Adipose tissue (tissue), 3 donors: ENCODE data around the gene C1RL. TPM values are rescaled to one million over a fixed set of nuclear protein-coding genes. Genes with fewer than 3 reads are reported as not detected.
A peak's percentile ranks its signal among the peaks of the same experiment; 100 is the strongest.

Experiments used
- H3K27ac ChIP-seq: one replicate; pipeline ENCODE4 v1.5.1; 2013; ENCODE audit warnings: low read depth, low read length
- WGBS, 3 donors: extraction: QIAGEN DNeasy Blood & Tissue Kit; methylation state at CpG; one replicate each; pipeline ENCODE4 v1.1.7; 2013; 5-methylcytosine and 5-hydroxymethylcytosine counted together
- polyA plus RNA-seq, 3 donors: library from polyadenylated mRNA; stranded (reverse); fragments of 200-250 nt; gene quantifications; one replicate each; pipeline ENCODE4 v1.2.3, GENCODE V29; 2013
- donor health status: healthy with polysubstance abuse.
- donor health status: Bipolar disorder and iron deficiency.
- donor health status: healthy.

The C1RL gene
- polyA plus RNA-seq, 3 donors: 40.8 to 48.5 (median 42.0) TPM

DNA sequence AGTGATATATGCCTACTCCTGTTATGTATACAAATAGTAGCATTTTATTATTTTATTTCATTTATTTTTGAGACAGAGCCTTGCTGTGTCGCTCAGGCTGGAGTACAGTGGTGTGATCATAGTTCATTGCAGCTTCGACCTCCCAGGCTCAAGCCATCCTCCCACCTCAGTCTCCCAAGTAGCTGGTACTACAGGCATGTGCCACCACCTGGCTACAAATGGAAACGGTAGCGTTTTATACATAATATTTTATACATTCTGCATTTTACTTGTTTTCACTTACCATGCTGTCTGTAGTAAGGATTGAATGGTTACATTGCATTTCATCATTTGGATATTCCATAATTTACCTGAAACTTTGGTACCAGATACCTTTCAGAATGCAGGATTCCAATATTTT is 30.9 kb downstream of the C1RL start:
- WGBS, 3 donors: 69 to 72% (median 70%) methylated on average over 4 of the region's 4 CpGs

DNA sequence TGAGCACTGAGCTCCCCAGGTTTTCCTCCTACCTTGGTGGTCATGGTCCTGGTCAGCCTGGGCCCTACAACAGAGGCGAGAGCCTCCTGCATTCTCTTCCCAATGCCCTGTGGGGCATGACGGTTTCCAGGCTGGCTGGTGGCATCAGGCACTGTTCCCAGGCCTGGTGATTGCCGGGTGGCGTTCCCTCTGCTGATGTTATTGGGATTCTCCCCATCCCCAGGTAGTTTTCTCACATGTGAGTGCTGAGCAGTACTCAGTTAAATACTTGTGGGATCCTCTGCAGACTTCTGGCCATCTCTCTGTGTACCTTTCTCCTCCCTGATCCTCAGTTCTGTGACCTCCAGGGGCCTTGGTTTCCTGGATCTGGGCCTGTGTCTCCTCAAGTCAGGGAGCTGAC is 32.5 kb downstream of the C1RL start:
- WGBS, 3 donors: 90 to 94% (median 93%) methylated on average over 4 of the region's 4 CpGs
- no peak overlapping the region for H3K27ac ChIP-seq

More for the DNA sequence above, 30.9 kb downstream of the C1RL start:
- H3K27ac ChIP-seq: no peak overlapping the region

DNA sequence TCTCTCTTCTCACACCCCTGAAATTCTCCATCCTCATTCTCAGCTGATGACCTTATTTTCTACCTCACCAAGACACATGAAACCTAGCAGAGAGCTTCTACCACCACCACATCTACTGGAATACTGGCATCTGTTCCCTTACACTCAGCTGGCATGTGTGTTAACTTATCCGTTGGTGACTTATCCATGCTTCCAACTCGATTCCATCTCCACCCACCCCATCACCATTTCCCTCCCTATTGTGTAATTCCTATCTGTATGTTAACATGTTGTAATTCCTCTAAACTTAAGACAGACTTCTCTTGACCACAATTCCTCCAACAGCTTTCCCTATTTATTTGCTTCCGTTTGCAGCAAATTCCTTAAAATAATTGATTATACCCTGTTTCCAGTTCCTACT is 33.1 kb downstream of the C1RL start:
- H3K27ac ChIP-seq: no peak overlapping the region
- 49 to 69% (median 49%) methylated on average over 3 of the region's 3 CpGs for WGBS, 3 donors

DNA sequence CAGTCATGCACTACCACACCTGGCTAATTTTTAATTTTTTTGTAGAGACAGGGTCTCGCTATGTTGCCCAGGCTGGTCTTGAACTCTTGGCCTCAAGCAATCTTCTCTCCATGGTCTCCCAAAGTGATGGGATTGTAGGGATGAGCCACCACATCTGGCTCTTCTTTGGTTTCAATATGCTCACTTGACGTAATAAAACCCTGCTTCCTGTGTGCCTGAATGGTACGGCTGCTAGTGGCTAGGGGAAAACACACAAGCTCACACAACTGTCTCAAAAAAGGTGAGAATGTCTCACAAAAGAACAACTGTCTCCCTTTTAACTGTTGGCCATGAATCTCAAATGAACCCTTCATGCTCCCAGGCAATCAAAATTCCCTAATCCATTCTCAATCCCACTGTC is 33.5 kb downstream of the C1RL start:
- H3K27ac ChIP-seq: no peak overlapping the region
- WGBS, 3 donors: 67 to 79% (median 70%) methylated on average over 3 of the region's 3 CpGs

DNA sequence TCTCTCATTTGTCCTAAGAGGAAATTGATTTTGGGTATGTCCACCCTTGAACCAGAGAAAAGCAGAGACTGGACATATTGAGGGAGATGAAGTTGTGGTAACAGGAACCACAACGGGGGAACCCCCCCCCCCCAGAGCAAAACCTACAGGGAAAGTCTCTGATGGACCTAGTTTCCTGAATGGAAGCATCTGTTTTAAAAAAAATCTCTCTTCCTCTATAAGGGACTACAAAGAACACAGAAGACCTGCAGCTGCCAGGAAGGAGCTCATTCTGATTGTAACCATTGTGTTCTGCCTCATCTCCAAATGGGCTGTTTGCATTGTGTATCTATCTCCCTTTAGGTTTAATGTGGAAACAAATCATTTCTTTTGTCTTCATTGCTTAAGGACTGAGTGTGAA is 35.1 kb downstream of the C1RL start:
- WGBS, 3 donors: 6 to 75% (median 24%) methylated on average over 1 of the region's 1 CpG

DNA sequence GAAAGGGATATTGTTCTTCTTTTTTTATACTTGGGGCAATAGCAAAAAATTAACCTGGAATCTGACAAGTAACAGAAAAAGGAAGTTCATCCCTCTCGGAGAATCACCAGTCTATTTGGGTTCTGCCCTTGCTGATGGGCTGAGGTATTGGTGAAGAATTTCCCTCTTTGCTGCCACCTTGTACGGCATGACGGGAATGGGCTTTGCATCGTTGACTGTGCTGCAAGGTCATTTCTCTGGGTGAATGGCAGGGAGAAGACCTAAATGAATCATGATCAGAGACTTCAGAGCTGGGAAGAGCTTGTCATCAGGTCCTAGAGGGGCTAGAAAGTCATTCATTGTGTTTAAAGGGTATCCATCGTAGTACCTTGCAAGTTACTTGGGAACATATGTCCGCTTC is 36.5 kb downstream of the C1RL start:
- WGBS, 3 donors: 87 to 89% (median 88%) methylated on average over 6 of the region's 6 CpGs
- H3K27ac ChIP-seq: no peak overlapping the region

More for the DNA sequence above, 35.1 kb downstream of the C1RL start:
- H3K27ac ChIP-seq: no peak overlapping the region

DNA sequence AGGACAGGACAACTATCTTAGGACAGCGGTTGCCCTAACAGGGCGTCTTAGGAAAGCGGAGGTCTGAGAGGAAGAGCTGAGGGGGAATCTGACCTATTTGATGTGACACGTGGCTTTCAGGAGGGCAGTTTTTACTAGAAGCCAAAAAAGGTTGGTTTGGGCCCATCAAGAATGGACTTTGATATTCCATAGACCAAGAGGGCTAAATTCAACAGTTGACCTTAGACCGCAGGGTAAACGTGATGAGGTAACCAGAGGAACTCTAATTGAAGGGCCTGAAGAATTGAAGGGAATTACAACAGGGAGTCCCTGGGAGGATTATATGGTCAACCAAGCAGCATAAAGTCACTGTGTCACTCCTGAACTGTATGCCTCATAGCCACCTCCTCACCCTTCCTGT is 37.0 kb downstream of the C1RL start:
- WGBS, 3 donors: 90 to 95% (median 91%) methylated on average over 6 of the region's 6 CpGs
- no peak overlapping the region for H3K27ac ChIP-seq

- H3K27ac ChIP-seq: no peak overlapping the region
- 71 to 90% (median 84%) methylated on average over 6 of the region's 6 CpGs for WGBS, 3 donors
These were observed 39.6 kb downstream of the C1RL start for GRCh38 chr12:7069386-7069785.

DNA sequence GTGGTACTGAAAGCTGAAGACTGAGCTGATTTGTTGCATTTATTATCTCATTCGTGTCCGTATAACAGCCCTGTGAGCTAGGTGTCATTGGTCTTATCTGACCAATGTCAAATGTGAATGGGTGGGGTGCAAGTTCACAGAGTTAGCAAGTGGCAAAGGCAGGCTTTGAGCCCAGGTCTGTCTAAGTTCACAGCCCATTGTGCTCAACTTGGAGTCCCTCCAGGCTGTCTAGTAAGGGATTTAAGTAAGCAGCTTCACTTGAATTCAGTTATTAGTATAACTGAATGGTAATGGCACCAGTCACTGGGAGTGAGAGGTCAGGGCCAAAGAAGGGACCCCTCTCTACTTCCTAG is 40.0 kb downstream of the C1RL start:
- no peak overlapping the region for H3K27ac ChIP-seq
- WGBS, 3 donors: 43 to 65% (median 56%) methylated on average over 2 of the region's 2 CpGs

GRCh38 chr12:7068240-7068993 is 40.6 kb downstream of the C1RL start:
- WGBS, 3 donors: 55 to 67% (median 56%) methylated on average over 11 of the region's 11 CpGs
- no peak overlapping the region for H3K27ac ChIP-seq

DNA sequence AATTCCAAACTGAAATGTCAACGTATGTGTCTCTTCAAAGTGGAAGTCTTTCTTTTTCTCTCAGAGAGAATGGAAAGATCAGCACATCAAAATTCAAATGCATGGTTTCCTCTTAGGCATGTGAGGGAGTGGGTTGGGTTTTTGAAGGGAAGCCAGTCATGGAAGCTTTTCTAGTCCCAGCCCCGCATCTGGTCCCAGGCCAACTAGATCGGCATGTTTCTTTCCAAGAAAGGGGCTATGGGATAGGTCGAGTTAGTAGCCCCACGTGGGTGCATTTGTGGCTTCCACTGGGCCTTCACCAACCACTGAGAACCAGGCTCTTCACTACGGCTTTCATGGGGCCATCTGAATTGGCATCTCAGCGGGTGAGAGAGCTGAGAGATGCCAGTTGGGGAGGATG is 41.9 kb downstream of the C1RL start:
- WGBS, 3 donors: 75 to 78% (median 77%) methylated on average over 7 of the region's 7 CpGs
- no peak overlapping the region for H3K27ac ChIP-seq

GRCh38 chr12:7066596-7066995 is 42.4 kb downstream of the C1RL start:
- H3K27ac ChIP-seq: no peak overlapping the region
- WGBS, 3 donors: 82 to 93% (median 92%) methylated on average over 2 of the region's 2 CpGs

- 83 to 89% (median 84%) methylated on average over 7 of the region's 7 CpGs for WGBS, 3 donors
- no peak overlapping the region for H3K27ac ChIP-seq
These were observed 43.9 kb downstream of the C1RL start for GRCh38 chr12:7065073-7065623.

DNA sequence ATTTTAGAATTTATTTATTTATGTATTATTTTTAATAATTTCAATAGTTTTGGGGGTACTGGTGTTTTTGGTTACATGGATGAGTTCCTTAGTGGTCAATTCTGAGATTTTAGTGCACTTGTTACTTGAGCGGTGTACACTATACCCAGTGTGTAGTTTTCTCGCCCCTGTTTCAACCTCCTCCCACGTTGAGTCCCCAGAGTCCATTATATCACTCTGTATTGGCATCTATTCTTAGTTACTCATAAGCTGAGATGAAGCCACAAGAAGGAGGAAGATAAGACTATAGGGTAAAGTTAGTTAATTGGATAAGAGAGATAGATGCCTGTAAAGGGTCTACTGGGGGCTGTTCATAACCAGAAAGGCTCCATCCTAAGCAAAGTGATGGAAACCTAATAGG is 44.5 kb downstream of the C1RL start:
- no peak overlapping the region for H3K27ac ChIP-seq
- 63 to 71% (median 69%) methylated on average over 3 of the region's 3 CpGs for WGBS, 3 donors

DNA sequence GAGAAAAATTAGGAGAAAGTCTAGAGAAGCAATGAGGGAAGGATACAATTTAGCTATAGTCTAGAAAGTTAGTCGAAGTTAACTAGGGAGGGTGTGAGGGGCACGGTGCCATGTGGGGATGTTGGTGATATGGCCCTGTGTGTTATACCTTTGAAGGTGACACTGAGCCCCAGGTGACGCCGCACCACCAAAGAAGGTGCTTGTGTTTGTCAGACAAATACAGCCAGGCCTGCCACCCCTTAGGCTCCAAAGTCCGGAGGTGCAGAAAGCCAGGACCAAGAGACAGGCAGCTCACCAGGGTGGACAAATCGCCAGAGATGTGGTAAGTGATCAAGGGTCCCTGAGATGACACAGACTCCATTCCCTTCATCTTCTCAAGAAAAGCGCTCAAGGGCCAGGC is 47.4 kb downstream of the C1RL start:
- no peak overlapping the region for H3K27ac ChIP-seq
- WGBS, 3 donors: 81 to 91% (median 85%) methylated on average over 7 of the region's 7 CpGs

- H3K27ac ChIP-seq: peak overlapping the region; percentile 61
- WGBS, 3 donors: 52 to 68% (median 57%) methylated on average over 13 of the region's 13 CpGs
These were observed 47.9 kb downstream of the C1RL start for GRCh38 chr12:7061138-7061537.

GRCh38 chr12:7060353-7060954 is 48.6 kb downstream of the C1RL start, which contains the start of gene C1S:
Gene C1S, plus strand, starts transcription at chr12:7060718. Its CDS starts 1,195 bp downstream, at chr12:7061913.
- peak within 1 kb of the TSS; percentile 61 for H3K27ac ChIP-seq
- WGBS, 3 donors: 34 to 39% (median 35%) methylated on average over 10 of the region's 10 CpGs

GRCh38 chr12:7059780-7060179 is 49.2 kb downstream of the C1RL start:
- H3K27ac ChIP-seq: no peak overlapping the region
- 56 to 93% (median 88%) methylated on average over 4 of the region's 4 CpGs for WGBS, 3 donors

- no peak overlapping the region for H3K27ac ChIP-seq
- 91 to 95% (median 95%) methylated on average over 9 of the region's 9 CpGs for WGBS, 3 donors
These were observed 50.1 kb downstream of the C1RL start for GRCh38 chr12:7058850-7059395.
